GM21381 (cell line): ENCODE measurements around the gene RFX8.

ENCODE experiments used
- ATAC-seq: cut with Tn5 transposase; IDR thresholded peaks from one replicate; pipeline ENCODE4 v1.9.1; 2021; ENCODE audit warnings: mild to moderate bottlenecking, moderate library complexity; ENCODE audit not compliant: unreplicated experiment

The RFX8 gene

DNA sequence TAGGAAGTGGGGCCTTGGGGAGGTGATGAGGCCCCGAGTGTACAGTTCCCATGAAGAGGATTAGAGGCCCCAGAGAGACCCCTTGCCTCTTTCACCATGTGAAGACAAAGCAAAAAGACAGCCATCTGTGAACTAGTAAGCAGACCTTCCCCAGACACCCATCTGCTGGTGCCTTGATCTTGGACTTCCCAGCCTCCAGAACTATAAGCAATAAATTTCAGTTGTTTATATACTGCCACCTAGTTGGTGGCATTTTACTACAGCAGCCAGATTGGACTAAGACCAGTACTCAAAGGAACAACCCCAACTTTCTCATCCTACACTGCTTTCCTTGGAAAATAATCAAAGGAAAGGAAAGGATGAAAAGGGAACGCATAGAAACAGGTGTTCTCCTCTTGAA, 59.7 kb downstream of the RFX8 start:
- ATAC-seq: no peak

DNA sequence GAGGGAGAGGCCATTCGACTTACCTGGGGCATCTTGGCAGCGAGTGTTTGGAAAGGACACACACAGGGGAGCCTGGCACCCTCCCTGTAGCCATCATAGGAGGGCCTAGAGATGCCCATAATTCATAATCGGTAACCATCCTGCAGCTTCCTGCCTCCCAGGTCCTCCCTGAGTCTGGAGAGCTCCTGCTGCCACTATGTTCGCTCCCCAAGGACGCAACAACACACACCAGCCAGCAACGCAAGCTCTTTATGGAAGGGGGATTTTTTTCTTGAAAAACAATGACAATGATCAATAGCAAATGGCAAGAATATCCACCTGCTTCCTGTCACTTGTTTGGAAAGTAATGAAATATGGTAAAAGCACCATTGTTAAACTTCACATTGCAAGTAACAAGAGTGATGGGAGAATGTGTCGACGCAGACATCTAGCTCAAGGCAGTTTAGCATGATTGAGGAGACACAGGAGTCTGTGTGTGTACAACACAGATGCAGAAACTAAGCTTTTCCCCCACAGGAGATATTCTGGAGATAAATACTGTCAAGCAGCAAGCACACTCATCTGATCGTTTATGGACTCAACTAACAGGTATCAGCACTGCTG, 62.7 kb downstream of the RFX8 start:
- ATAC-seq: no peak

GRCh38 chr2:101410746-101411145, 64.2 kb downstream of the RFX8 start:
- no peak for ATAC-seq

- no peak for ATAC-seq
These were observed 64.8 kb downstream of the RFX8 start for GRCh38 chr2:101410114-101410513.

DNA sequence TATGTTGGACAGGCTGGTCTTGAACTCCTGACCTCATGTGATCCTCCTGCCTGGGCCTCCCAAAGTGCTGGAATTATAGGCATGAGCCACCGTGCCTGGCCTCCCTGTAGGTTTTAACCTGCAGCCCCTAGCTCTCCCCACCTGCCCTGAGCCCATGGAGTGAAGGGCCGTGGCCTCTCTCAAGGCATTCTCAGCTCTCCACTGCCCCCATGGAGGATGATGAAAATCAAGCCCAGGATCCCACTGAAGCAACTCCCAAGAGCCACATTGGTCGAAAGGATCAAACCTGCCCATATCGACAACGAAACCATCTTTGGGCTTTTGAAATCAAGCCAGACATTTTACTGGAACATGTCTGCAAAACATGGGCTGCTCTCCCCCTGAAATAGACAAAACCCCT, 65.2 kb downstream of the RFX8 start:
- ATAC-seq: no peak

- no peak for ATAC-seq
These were observed 66.0 kb downstream of the RFX8 start for GRCh38 chr2:101408925-101409324.

GRCh38 chr2:101405351-101405899, 69.5 kb downstream of the RFX8 start:
- no peak for ATAC-seq

- no peak for ATAC-seq
These were observed 71.2 kb downstream of the RFX8 start for GRCh38 chr2:101403745-101404144.

DNA sequence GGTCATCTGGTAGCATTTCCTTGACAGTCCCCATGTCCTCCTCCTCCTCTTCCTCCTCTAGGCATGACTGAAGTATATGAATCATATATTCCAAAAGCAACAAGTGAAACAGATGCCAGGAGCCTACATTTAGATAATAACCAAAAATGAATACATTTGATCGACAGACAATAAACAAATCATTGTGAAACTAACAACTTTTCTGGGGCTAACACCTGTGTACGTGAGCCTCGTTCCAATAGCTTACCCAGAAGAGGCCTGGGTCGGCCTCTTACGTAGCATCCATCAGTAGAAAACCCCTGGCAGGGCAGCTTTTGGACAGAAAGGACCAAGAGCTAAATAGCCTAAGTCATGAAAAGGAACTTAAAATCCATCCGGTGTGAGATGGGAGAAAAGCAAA, 72.3 kb downstream of the RFX8 start:
- ATAC-seq: no peak

GRCh38 chr2:101401906-101402305, 73.0 kb downstream of the RFX8 start:
- ATAC-seq: no peak

DNA sequence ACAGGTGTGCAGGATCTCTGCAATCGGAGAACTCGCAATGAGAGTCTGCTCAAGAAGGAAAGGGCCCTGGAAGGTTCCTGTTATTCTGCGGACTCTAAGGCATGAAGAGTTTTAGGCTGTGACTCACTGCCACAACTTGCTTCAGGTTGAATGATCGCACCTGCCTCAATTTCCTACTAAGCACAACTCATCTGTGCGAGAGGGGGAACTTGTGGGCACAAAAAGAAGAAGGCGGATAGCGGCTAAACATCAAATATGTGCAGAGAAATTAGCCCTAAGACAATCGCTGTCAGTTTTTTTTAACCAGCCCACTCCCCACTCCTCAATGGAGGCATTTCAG, 73.6 kb downstream of the RFX8 start:
- ATAC-seq: no peak

DNA sequence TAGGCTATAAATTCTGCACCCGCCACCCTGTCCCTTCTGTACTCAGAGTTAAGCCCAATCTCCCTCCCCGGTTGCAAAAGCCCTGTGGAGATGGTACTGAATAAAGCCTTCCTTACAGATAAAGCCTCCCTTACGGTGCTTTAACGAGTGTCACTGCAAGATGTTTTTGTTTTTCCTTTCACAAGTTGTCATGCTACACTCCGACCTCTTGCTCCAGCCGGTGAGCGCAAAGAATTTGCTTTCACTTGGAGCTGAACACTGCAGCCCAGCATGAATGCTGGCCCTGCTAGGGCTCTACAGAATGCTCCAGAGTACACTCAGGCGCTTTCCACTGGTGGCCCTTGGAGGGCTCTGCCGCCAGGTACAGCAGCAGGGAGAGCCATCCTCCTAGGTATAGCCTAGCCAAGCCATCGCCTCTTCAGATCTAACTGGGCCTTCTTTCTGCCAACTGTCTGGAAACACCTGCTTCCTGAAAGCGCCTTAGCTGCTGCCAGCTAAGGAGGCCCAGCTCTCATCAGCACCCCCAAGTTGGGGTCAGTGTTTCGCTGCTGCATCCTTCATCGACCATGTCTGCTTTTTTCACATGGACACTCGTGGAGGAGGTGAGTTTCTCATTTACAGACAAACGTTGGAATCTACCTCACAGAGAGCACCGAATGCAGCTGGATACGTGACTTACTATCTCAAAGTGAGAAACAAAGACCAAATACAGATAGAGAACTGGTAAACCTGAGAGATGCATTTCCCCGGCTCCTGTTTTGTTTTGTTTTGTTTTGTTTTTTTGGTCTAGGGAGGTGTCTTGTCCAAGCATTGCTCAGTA, 74.2 kb downstream of the RFX8 start:
- ATAC-seq: no peak

DNA sequence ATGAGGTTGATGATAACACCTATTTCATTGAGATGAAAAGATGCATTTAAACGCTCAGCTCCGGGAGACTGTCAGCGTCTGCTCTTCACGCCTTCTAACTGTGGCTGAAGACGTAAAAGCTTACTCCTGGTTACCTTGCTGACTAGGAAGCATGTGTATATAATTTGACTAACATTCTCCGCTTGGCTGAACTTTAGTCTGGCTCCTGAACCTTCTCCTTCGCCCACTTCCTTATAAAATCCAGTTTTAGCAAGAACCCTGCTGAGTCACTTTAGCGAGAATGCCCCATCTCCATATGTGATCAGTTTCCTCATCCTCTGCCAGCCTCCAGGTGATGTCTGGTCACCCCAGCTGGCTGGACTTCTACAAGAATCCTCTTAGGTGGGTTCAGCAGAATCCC, 74.9 kb downstream of the RFX8 start:
- no peak for ATAC-seq

- no peak for ATAC-seq
These were observed 75.7 kb downstream of the RFX8 start for GRCh38 chr2:101399021-101399799.

DNA sequence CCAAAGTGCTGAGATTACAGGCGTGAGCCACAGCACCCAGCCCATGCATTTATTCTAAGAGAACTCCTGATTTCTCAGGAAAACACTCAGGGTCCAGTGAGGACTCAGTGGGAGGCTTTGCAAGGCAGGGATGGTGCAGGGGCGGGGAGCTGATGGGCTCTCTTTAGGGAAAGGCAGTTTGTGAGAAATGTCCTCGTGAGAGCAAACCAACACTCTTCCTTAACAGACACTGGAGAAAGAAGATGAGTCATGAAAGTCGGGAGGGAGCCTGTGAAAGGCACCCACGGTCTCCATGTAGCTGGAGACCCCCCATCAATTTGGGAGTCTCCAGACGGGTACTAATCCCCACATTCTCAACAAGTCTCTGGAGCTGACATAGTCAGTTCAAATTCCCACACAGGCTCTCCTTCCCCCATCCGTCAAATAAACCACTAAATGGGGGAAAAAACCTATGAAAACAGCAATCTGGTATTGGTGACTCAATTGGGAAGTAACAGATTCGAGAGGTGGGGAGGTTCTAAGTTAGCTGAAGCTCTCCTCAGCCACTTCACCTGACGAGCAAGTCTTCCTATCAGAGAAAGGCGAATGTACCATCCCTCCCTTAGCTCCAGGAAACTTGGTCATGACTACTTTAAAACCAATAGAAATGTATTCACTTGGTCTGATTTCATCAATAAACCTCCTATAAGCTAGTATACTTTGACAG, 76.6 kb downstream of the RFX8 start:
- no peak for ATAC-seq

DNA sequence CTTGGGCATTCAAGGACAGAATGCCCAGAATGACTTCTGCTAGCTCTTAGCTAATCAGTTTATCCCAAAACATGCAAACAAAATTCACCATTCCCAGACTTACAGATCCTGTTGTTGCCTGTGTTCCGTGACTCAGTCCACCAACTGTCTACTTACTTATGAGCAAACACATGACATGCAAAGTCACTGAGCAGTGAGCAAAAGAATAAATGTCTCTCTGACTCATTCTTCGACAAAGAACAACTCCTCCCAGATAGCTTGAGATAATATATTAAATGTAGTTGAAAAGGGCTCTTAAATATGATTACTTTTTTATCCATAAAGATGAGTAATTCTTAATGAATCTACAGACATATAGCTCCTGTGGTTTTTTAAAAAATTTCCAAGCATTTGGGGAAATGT, 78.6 kb downstream of the RFX8 start:
- no peak for ATAC-seq

- no peak for ATAC-seq
These were observed 79.2 kb downstream of the RFX8 start for GRCh38 chr2:101395545-101396315.

DNA sequence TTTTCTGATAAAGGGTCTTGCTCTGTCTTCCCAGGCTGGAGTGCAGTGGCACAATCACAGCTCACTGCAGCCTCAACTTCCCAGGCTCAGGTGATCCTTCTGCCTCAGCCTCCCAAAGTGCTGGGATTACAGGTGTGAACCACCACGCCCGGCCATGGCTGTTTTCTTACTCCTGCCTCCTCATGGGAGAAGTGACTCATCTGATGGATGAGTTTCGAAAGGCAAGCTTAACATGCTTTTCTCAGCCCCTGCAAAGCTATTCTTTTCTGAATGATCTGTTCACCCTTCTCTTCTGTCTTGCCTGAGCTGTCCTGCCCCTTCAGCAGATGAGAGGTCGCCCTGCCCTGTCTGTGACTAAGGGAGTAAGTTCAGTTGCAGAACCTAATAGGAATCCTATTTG, 86.7 kb downstream of the RFX8 start:
- no peak for ATAC-seq

DNA sequence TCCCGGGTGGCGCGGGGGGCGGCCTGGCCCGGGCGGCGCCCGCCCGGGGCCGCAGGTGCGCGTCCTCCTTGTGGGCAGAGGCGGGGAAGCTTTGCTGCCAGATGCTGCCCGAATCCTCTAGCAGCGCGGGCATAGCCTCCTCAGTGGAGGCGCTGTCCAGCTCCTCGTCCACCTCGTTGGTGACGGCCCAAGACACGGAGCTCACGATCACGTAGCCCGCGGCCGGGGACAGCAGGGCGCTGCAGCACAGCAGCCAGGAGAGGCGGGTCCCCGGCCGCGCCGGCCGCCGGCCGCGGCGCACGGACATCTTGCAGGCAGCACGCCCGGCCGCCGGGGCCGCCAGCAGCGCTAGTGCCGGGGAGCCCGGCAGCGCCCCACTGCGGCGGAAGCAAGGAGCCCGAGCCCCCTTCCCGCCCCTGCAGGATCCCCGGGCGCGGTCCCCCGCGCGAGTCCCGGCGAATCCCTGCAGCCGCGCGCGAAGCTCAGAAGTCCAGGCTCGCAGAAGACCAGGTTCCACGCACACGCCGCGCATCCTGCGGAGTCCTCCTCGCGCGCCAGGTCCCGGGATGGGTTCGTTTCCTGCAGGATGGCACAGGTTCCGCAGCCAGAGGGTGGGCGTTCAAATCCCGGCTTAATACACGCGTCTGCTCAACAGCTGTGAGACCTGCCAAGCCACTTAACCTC, 87.6 kb downstream of the RFX8 start, which contains the start of gene CREG2:
TSS of gene CREG2 (minus strand) at position 353 of the 684 bp plus-strand sequence. CDS start at position 307, 46 bp downstream.
- ATAC-seq: no peak
